Spleen (tissue), 11 donors: Measurements from ENCODE around the gene TOP1. TPM values are rescaled to one million over a fixed set of nuclear protein-coding genes. Genes with fewer than 3 reads are reported as not detected.

ENCODE experiments used
- DNase-seq: peaks from one replicate; pipeline ENCODE4 v3.0.0-alpha.2; 2020
- H3K27ac ChIP-seq, 8 donors: fragments of 200-600 bp; sonication (generic) in 7 of 8; 1 replicate in 4 of 8; 2 replicates in 4 of 8; pipeline versions ENCODE4 v1.5.0 to v1.8.0; 2016 to 2021; ENCODE audit warnings: inconsistent platforms in 4 of 8, mild to moderate bottlenecking in 4 of 8, moderate library complexity in 1 of 8
- H3K27me3 ChIP-seq, 7 donors: fragments of 200-600 bp; sonication (generic) in 6 of 7; replicated peaks in 1 of 7; 1 replicate in 4 of 7; 2 replicates in 3 of 7; pipeline versions ENCODE4 v1.5.0 to v1.8.0; 2016 to 2021; ENCODE audit warnings: inconsistent platforms in 3 of 7, mild to moderate bottlenecking in 1 of 7
- H3K36me3 ChIP-seq, 6 donors: fragments of 200-600 bp; sonication (generic) in 5 of 6; 1 replicate in 4 of 6; 2 replicates in 2 of 6; pipeline versions ENCODE4 v1.5.0 to v1.8.0; 2016 to 2021; ENCODE audit warnings: inconsistent platforms in 2 of 6
- H3K4me1 ChIP-seq, 6 donors: fragments of 200-600 bp; sonication (generic) in 5 of 6; 1 replicate in 3 of 6; 2 replicates in 3 of 6; pipeline versions ENCODE4 v1.5.0 to v1.8.0; 2016 to 2021; ENCODE audit warnings: inconsistent platforms in 3 of 6
- H3K4me3 ChIP-seq, 8 donors: fragments of 200-600 bp; sonication (generic) in 7 of 8; 1 replicate in 4 of 8; 2 replicates in 4 of 8; pipeline versions ENCODE4 v1.5.0 to v1.8.0; 2016 to 2021; ENCODE audit warnings: inconsistent platforms in 4 of 8, mild to moderate bottlenecking in 4 of 8, moderate library complexity in 2 of 8
- H3K9me3 ChIP-seq, 8 donors: fragments of 200-600 bp; sonication (generic) in 7 of 8; 1 replicate in 4 of 8; 2 replicates in 4 of 8; pipeline versions ENCODE4 v1.5.0 to v1.8.0; 2016 to 2021; ENCODE audit warnings: inconsistent platforms in 4 of 8
- POLR2A ChIP-seq, 3 donors: fragments of 450-650 bp; IDR thresholded peaks; one replicate each; pipeline ENCODE4 v1.5.1; 2017; ENCODE audit warnings: antibody characterized with exemption in 3 of 3, mild to moderate bottlenecking in 1 of 3
- POLR2AphosphoS5 ChIP-seq, 3 donors: sonication (generic); formaldehyde crosslinking; IDR thresholded peaks; one replicate each; pipeline ENCODE4 v1.5.1; 2017; ENCODE audit warnings: antibody characterized with exemption in 3 of 3
- WGBS, 5 donors: extraction: QIAGEN DNeasy Blood & Tissue Kit in 3 of 5; methylation state at CpG; one replicate each; pipeline versions ENCODE4 v1.1.5 to v1.1.7; 2013 to 2018; 5-methylcytosine and 5-hydroxymethylcytosine counted together
- intact Hi-C: fragments of 100-400 bp; cut with DNase I; formaldehyde crosslinking; loops from one replicate; pipeline ENCODE4 v1.15.0; 2023; ENCODE audit warnings: low total_unique reads
- polyA plus RNA-seq, 3 donors: library from polyadenylated mRNA; stranded (reverse); fragments of 200-250 nt; gene quantifications; one replicate each; pipeline ENCODE4 v1.2.1, GENCODE V29; 2013
- total RNA-seq, 7 donors: library from RNA; depleted of rRNA in 3 of 7; stranded (reverse); fragments of >200 nt in 3 of 7; fragmentation: NEBNext Ultra II Directional in 4 of 7; extraction: Animal tissue kit (Norgen Biotek cat#: 25700) in 4 of 7; gene quantifications; one replicate each; pipeline versions ENCODE4 v1.1.0 to v1.2.1, GENCODE V29; 2016 to 2021
- TF ChIP-seq, protein P1 (sequence below), 11 experiments: fragments of 200-600 bp in 7 of 11; fragments of 450-650 bp in 4 of 11; sonication (generic) in 4 of 11; IDR thresholded peaks in 8 of 11; conservative IDR thresholded peaks in 3 of 11; 1 replicate in 7 of 11; 2 replicates in 4 of 11; pipeline versions ENCODE4 v1.4.0 to v1.8.0; 2016 to 2021; ENCODE audit warnings: antibody characterized with exemption in 11 of 11, inconsistent platforms in 4 of 11, mild to moderate bottlenecking in 1 of 11
- donor health status: healthy with polysubstance abuse.
- donor health status: DM: no; HTN: no; CAD: no; lungs with moderate emphysema.
- donor health status: DM: no; HTN: no; CAD: no.
- donor health status: Bipolar disorder and iron deficiency.
- donor health status: healthy.
- donor health status: DM: no; HTN: no; CAD: no.
- donor health status: DM: yes; HTN: yes; CAD: no.

Gene TOP1
- total and polyA plus RNA-seq, 10 donors: 20.7 to 74.6 (median 44.8) TPM

DNA sequence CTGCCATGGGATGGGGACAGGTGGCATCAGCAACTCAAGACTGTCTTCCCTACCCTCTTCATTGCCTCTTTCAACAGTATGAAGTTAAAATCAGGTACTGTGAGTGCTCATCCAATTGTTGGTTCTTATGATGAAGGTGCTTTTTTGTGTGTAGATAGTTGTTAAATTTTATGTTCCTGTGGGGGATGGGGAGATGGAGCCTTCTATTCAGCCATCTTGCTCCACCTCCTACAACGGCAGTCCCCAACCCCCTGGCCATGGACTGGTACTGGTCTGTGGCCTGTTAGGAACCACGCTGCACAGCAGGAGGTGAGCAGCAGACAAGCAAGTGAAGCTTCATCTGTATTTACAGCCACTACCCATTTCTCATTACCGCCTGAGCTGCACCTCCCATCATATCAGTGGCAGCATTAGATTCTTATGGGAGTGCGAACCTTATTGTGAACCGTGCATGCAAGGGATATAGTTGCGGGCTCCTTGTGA is 47.8 kb upstream of the TOP1 start:
- H3K27me3 ChIP-seq: no peaks in the 10 kb centered on the region
- intact Hi-C loops: no loop called here
- no peak for DNase-seq
- H3K4me1 ChIP-seq: no peaks in the 10 kb centered on the region
- TF ChIP-seq POLR2A (IDR thresholded peaks at IDR 0.05) (no peak), POLR2AphosphoS5 (IDR thresholded peaks at IDR 0.05) (no peak)
- TF ChIP-seq, protein P1, sequence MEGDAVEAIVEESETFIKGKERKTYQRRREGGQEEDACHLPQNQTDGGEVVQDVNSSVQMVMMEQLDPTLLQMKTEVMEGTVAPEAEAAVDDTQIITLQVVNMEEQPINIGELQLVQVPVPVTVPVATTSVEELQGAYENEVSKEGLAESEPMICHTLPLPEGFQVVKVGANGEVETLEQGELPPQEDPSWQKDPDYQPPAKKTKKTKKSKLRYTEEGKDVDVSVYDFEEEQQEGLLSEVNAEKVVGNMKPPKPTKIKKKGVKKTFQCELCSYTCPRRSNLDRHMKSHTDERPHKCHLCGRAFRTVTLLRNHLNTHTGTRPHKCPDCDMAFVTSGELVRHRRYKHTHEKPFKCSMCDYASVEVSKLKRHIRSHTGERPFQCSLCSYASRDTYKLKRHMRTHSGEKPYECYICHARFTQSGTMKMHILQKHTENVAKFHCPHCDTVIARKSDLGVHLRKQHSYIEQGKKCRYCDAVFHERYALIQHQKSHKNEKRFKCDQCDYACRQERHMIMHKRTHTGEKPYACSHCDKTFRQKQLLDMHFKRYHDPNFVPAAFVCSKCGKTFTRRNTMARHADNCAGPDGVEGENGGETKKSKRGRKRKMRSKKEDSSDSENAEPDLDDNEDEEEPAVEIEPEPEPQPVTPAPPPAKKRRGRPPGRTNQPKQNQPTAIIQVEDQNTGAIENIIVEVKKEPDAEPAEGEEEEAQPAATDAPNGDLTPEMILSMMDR (IDR thresholded peaks at IDR 0.05 in 8 of 11, conservative IDR thresholded peaks at IDR 0.05 in 3 of 11): no peak
- no peak overlapping the region for H3K4me3 ChIP-seq
- H3K36me3 ChIP-seq: no peaks in the 10 kb centered on the region
- 90 to 96% (median 94%) methylated on average over 6 of the region's 6 CpGs for WGBS, 5 donors
- peaks cover 0 to 32% (median 24%) of the 10 kb centered on the region in 8 donors for H3K9me3 ChIP-seq
- no peak overlapping the region for H3K27ac ChIP-seq

DNA sequence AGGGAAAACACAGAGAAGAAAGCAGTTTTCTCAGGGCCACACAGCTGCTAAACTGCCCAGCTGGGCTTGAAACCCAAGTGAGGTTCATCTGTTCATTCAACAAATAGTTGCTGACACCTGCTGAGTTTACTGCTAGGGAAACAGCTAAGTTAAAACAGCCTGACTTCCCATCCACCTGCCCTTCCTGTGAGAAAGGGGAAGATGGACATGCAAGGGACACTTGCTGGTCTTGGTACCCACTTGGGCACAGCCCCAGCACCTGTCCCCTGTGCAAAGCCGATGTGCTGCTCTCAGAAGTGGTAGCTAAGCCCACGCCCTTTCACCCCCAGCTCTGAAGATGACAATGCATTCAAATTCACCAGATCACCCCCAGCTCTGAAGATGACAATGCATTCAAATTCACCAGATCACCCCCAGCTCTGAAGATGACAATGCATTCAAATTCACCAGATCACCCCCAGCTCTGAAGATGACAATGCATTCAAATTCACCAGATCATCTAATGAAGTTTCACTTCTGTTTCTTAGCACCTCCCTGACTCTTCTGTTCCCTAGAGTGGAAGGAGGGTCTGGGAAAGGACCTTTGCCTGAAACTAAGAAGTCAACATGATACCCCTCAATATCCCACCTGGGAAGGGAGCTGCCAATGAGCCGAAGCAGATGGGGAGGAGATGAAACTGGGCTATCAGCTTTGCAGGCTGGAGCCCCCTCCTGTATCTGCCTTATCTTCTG is 46.0 kb upstream of the TOP1 start:
- 58 to 75% (median 66%) methylated on average over 3 of the region's 3 CpGs for WGBS, 5 donors
- Histone ChIP-seq H3K9me3 (peaks cover 0 to 18% (median 11%) of the 10 kb centered on the region in 8 donors), H3K27ac (no peak overlapping the region), H3K4me3 (no peak overlapping the region), H3K36me3 (no peaks in the 10 kb centered on the region), H3K27me3 (no peaks in the 10 kb centered on the region), H3K4me1 (peaks cover 4 to 14% (median 9%) of the 10 kb centered on the region in 6 donors)
- intact Hi-C loops: no loop called here
- DNase-seq: no peak
- TF ChIP-seq POLR2A (IDR thresholded peaks at IDR 0.05) (no peak), POLR2AphosphoS5 (IDR thresholded peaks at IDR 0.05) (no peak)
- TF ChIP-seq, protein P1 (IDR thresholded peaks at IDR 0.05 in 8 of 11, conservative IDR thresholded peaks at IDR 0.05 in 3 of 11): no peak

GRCh38 chr20:40983898-40984297 is 44.7 kb upstream of the TOP1 start:
- no peak overlapping the region for H3K4me3 ChIP-seq
- DNase-seq: no peak
- H3K27me3 ChIP-seq: no peaks in the 10 kb centered on the region
- peaks cover 0 to 5% (median 0%) of the 10 kb centered on the region in 8 donors for H3K9me3 ChIP-seq
- intact Hi-C loops: no loop called here
- TF ChIP-seq POLR2A (IDR thresholded peaks at IDR 0.05) (no peak), POLR2AphosphoS5 (IDR thresholded peaks at IDR 0.05) (no peak)
- TF ChIP-seq, protein P1 (IDR thresholded peaks at IDR 0.05 in 8 of 11, conservative IDR thresholded peaks at IDR 0.05 in 3 of 11): no peak
- H3K36me3 ChIP-seq: no peaks in the 10 kb centered on the region
- H3K4me1 ChIP-seq: peaks cover 4 to 14% (median 9%) of the 10 kb centered on the region in 6 donors
- WGBS, 5 donors: 86 to 93% (median 90%) methylated on average over 2 of the region's 2 CpGs
- no peak overlapping the region for H3K27ac ChIP-seq

- Histone ChIP-seq H3K4me1 (peaks cover 4 to 14% (median 9%) of the 10 kb centered on the region in 6 donors), H3K27ac (no peak overlapping the region), H3K36me3 (no peaks in the 10 kb centered on the region), H3K4me3 (no peak overlapping the region), H3K27me3 (no peaks in the 10 kb centered on the region), H3K9me3 (no peaks in the 10 kb centered on the region)
- 96 to 100% (median 96%) methylated on average over 1 to 4 of the region's 4 CpGs for WGBS, 5 donors
- DNase-seq: no peak
- TF ChIP-seq POLR2A (IDR thresholded peaks at IDR 0.05): no peak
- TF ChIP-seq POLR2AphosphoS5 (IDR thresholded peaks at IDR 0.05): no peak
- TF ChIP-seq, protein P1 (IDR thresholded peaks at IDR 0.05 in 8 of 11, conservative IDR thresholded peaks at IDR 0.05 in 3 of 11): no peak
- intact Hi-C loops: no loop called here
Observed at GRCh38 chr20:40984496-40984895, 44.1 kb upstream of the TOP1 start.
